WTC11 (cell line): Measurements from ENCODE around the gene XPNPEP3.

Experiments used
- FOXP1 ChIP-seq: sonication (generic); formaldehyde crosslinking; IDR thresholded peaks from 2 replicates; pipeline ENCODE4 v1.8.0; 2022; ENCODE audit warnings: missing genetic modification reagents, mild to moderate bottlenecking, moderate library complexity, borderline replicate concordance
- GRHL2 ChIP-seq: fragments of 250-450 bp; sonication (Bioruptor Pico); IDR thresholded peaks from 2 replicates; pipeline ENCODE4 v1.8.0; 2022; ENCODE audit warnings: mild to moderate bottlenecking, moderate library complexity; ENCODE audit not compliant: insufficient replicate concordance, severe bottlenecking
- JUN ChIP-seq: sonication (generic); formaldehyde crosslinking; IDR thresholded peaks from 2 replicates; pipeline ENCODE4 v1.8.0; 2023; ENCODE audit warnings: mild to moderate bottlenecking, missing genetic modification reagents
- OVOL2 ChIP-seq: fragments of 250-450 bp; sonication (Bioruptor Pico); IDR thresholded peaks from 2 replicates; pipeline ENCODE4 v1.9.0; 2021; ENCODE audit warnings: mild to moderate bottlenecking, borderline replicate concordance
- ZNF317 ChIP-seq: sonication (generic); formaldehyde crosslinking; IDR thresholded peaks from 2 replicates; pipeline ENCODE4 v1.8.1; 2023; ENCODE audit warnings: low read depth, mild to moderate bottlenecking, moderate library complexity, missing genetic modification reagents, borderline replicate concordance
- ZNF423 ChIP-seq: fragments of 250-450 bp; sonication (Bioruptor Pico); IDR thresholded peaks from 2 replicates; pipeline ENCODE4 v2.1.2; 2022; ENCODE audit warnings: mild to moderate bottlenecking, moderate library complexity
- TF ChIP-seq, protein P1 (sequence below): fragments of 200-600 bp; IDR thresholded peaks from 2 replicates; pipeline ENCODE4 v1.8.0; 2022; ENCODE audit warnings: antibody characterized with exemption
- TF ChIP-seq, protein P2 (sequence below): sonication (generic); formaldehyde crosslinking; conservative IDR thresholded peaks from 2 replicates; pipeline ENCODE4 v1.8.1; 2022; ENCODE audit warnings: mild to moderate bottlenecking, missing genetic modification reagents
- TF ChIP-seq, protein P3 (sequence below): sonication (generic); formaldehyde crosslinking; IDR thresholded peaks from 2 replicates; pipeline ENCODE4 v1.8.1; 2023; ENCODE audit warnings: mild to moderate bottlenecking, missing genetic modification reagents, moderate library complexity
- TF ChIP-seq, protein P4 (sequence below): sonication (generic); formaldehyde crosslinking; IDR thresholded peaks from 2 replicates; pipeline ENCODE4 v1.8.1; 2023; ENCODE audit warnings: mild to moderate bottlenecking, missing genetic modification reagents, moderate library complexity
- TF ChIP-seq, protein P5 (sequence below): sonication (generic); formaldehyde crosslinking; IDR thresholded peaks from 2 replicates; pipeline ENCODE4 v1.8.1; 2022; ENCODE audit warnings: low read depth, missing genetic modification reagents, borderline replicate concordance
- TF ChIP-seq, protein P6 (sequence below): sonication (generic); formaldehyde crosslinking; IDR thresholded peaks from 2 replicates; pipeline ENCODE4 v1.8.1; 2023; ENCODE audit warnings: mild to moderate bottlenecking, missing genetic modification reagents, borderline replicate concordance
- TF ChIP-seq, protein P7 (sequence below): sonication (generic); formaldehyde crosslinking; IDR thresholded peaks from 2 replicates; pipeline ENCODE4 v1.8.1; 2022; ENCODE audit warnings: mild to moderate bottlenecking, missing genetic modification reagents, moderate library complexity, borderline replicate concordance
- TF ChIP-seq, protein P8 (sequence below): sonication (generic); formaldehyde crosslinking; IDR thresholded peaks from 2 replicates; pipeline ENCODE4 v1.8.0; 2022; ENCODE audit warnings: missing genetic modification reagents

DNA sequence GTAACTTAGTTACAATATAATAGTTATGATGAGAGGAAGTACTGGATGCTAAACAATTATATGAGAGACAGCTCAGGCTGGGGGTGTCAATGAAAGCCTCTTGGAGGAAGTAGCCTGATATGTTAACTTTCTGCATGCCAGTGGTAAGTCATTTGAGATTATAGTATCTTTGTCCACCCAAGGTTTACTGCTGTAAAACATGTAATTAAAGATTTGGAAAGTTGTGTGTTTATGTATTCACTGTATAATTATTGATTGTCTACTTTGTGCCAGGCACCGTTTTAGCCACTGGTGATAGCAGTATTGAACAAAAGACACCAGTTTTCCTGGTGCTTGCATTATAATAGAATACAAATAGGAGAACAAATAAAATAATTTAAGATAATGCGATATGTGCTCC is 5.6 kb downstream of the XPNPEP3 start:
- TF ChIP-seq, protein P1, sequence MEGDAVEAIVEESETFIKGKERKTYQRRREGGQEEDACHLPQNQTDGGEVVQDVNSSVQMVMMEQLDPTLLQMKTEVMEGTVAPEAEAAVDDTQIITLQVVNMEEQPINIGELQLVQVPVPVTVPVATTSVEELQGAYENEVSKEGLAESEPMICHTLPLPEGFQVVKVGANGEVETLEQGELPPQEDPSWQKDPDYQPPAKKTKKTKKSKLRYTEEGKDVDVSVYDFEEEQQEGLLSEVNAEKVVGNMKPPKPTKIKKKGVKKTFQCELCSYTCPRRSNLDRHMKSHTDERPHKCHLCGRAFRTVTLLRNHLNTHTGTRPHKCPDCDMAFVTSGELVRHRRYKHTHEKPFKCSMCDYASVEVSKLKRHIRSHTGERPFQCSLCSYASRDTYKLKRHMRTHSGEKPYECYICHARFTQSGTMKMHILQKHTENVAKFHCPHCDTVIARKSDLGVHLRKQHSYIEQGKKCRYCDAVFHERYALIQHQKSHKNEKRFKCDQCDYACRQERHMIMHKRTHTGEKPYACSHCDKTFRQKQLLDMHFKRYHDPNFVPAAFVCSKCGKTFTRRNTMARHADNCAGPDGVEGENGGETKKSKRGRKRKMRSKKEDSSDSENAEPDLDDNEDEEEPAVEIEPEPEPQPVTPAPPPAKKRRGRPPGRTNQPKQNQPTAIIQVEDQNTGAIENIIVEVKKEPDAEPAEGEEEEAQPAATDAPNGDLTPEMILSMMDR: no peak
- TF ChIP-seq, protein P2, sequence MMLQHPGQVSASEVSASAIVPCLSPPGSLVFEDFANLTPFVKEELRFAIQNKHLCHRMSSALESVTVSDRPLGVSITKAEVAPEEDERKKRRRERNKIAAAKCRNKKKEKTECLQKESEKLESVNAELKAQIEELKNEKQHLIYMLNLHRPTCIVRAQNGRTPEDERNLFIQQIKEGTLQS (CRISPR knock-in tag): no peak
- TF ChIP-seq ZNF317 (CRISPR knock-in tag) (no peak), JUN (no peak), GRHL2 (CRISPR knock-in tag) (no peak), OVOL2 (CRISPR knock-in tag) (no peak), ZNF423 (CRISPR knock-in tag) (no peak), FOXP1 (CRISPR knock-in tag) (no peak)
- TF ChIP-seq, protein P3, sequence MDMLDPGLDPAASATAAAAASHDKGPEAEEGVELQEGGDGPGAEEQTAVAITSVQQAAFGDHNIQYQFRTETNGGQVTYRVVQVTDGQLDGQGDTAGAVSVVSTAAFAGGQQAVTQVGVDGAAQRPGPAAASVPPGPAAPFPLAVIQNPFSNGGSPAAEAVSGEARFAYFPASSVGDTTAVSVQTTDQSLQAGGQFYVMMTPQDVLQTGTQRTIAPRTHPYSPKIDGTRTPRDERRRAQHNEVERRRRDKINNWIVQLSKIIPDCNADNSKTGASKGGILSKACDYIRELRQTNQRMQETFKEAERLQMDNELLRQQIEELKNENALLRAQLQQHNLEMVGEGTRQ (CRISPR knock-in tag): no peak
- TF ChIP-seq, protein P4, sequence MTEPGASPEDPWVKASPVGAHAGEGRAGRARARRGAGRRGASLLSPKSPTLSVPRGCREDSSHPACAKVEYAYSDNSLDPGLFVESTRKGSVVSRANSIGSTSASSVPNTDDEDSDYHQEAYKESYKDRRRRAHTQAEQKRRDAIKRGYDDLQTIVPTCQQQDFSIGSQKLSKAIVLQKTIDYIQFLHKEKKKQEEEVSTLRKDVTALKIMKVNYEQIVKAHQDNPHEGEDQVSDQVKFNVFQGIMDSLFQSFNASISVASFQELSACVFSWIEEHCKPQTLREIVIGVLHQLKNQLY (CRISPR knock-in tag): no peak
- TF ChIP-seq, protein P5, sequence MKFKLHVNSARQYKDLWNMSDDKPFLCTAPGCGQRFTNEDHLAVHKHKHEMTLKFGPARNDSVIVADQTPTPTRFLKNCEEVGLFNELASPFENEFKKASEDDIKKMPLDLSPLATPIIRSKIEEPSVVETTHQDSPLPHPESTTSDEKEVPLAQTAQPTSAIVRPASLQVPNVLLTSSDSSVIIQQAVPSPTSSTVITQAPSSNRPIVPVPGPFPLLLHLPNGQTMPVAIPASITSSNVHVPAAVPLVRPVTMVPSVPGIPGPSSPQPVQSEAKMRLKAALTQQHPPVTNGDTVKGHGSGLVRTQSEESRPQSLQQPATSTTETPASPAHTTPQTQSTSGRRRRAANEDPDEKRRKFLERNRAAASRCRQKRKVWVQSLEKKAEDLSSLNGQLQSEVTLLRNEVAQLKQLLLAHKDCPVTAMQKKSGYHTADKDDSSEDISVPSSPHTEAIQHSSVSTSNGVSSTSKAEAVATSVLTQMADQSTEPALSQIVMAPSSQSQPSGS (CRISPR knock-in tag): no peak
- TF ChIP-seq, protein P6, sequence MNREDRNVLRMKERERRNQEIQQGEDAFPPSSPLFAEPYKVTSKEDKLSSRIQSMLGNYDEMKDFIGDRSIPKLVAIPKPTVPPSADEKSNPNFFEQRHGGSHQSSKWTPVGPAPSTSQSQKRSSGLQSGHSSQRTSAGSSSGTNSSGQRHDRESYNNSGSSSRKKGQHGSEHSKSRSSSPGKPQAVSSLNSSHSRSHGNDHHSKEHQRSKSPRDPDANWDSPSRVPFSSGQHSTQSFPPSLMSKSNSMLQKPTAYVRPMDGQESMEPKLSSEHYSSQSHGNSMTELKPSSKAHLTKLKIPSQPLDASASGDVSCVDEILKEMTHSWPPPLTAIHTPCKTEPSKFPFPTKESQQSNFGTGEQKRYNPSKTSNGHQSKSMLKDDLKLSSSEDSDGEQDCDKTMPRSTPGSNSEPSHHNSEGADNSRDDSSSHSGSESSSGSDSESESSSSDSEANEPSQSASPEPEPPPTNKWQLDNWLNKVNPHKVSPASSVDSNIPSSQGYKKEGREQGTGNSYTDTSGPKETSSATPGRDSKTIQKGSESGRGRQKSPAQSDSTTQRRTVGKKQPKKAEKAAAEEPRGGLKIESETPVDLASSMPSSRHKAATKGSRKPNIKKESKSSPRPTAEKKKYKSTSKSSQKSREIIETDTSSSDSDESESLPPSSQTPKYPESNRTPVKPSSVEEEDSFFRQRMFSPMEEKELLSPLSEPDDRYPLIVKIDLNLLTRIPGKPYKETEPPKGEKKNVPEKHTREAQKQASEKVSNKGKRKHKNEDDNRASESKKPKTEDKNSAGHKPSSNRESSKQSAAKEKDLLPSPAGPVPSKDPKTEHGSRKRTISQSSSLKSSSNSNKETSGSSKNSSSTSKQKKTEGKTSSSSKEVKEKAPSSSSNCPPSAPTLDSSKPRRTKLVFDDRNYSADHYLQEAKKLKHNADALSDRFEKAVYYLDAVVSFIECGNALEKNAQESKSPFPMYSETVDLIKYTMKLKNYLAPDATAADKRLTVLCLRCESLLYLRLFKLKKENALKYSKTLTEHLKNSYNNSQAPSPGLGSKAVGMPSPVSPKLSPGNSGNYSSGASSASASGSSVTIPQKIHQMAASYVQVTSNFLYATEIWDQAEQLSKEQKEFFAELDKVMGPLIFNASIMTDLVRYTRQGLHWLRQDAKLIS (CRISPR knock-in tag): no peak
- TF ChIP-seq, protein P7, sequence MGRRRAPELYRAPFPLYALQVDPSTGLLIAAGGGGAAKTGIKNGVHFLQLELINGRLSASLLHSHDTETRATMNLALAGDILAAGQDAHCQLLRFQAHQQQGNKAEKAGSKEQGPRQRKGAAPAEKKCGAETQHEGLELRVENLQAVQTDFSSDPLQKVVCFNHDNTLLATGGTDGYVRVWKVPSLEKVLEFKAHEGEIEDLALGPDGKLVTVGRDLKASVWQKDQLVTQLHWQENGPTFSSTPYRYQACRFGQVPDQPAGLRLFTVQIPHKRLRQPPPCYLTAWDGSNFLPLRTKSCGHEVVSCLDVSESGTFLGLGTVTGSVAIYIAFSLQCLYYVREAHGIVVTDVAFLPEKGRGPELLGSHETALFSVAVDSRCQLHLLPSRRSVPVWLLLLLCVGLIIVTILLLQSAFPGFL (CRISPR knock-in tag): no peak
- TF ChIP-seq, protein P8, sequence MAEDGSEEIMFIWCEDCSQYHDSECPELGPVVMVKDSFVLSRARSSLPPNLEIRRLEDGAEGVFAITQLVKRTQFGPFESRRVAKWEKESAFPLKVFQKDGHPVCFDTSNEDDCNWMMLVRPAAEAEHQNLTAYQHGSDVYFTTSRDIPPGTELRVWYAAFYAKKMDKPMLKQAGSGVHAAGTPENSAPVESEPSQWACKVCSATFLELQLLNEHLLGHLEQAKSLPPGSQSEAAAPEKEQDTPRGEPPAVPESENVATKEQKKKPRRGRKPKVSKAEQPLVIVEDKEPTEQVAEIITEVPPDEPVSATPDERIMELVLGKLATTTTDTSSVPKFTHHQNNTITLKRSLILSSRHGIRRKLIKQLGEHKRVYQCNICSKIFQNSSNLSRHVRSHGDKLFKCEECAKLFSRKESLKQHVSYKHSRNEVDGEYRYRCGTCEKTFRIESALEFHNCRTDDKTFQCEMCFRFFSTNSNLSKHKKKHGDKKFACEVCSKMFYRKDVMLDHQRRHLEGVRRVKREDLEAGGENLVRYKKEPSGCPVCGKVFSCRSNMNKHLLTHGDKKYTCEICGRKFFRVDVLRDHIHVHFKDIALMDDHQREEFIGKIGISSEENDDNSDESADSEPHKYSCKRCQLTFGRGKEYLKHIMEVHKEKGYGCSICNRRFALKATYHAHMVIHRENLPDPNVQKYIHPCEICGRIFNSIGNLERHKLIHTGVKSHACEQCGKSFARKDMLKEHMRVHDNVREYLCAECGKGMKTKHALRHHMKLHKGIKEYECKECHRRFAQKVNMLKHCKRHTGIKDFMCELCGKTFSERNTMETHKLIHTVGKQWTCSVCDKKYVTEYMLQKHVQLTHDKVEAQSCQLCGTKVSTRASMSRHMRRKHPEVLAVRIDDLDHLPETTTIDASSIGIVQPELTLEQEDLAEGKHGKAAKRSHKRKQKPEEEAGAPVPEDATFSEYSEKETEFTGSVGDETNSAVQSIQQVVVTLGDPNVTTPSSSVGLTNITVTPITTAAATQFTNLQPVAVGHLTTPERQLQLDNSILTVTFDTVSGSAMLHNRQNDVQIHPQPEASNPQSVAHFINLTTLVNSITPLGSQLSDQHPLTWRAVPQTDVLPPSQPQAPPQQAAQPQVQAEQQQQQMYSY: no peak
